ENCODE data around the gene EYA2.

EYA2 gene

GRCh38 chr20:46984405-46984804 is 89.8 kb downstream of the EYA2 start:
- DNase-seq, result no peak

DNA sequence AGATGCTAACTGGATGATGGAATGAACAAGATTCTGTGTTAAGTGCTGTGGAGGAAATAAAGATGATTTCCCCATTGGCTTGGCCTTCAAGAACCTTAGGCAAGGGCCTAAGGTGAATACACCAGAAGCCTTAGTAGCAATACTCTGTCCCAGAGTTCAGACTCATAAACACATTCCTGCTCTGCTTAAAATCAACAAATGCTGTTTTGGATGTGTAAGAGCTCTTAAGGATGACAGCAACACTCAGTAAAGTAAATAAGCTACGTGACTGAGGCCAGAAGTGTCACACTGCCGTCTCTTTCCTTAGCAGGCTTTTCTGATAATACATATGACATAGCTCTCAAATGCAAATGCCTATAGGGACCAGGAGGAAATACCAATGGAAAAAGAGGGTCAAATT is 90.6 kb downstream of the EYA2 start:
- DNase-seq, result no peak

DNA sequence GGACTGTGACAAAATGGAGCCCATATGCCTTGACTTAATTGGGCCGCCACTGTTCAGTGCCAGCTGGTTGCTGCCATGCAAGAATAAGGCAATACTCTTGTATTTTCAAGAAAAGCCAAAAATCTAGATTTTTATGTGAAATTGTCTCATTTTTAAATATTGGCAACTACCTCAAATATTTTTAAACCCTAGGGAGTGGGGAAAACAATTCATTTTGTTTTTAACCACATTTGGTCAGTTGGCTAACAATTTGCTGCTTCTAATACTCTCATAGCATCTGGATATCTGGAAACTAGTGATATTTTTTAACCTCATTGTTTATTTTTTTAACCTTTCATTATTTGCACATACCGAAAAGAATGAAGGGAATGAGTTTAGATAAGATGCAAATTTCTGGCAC is 91.0 kb downstream of the EYA2 start:
- no peak for DNase-seq

DNA sequence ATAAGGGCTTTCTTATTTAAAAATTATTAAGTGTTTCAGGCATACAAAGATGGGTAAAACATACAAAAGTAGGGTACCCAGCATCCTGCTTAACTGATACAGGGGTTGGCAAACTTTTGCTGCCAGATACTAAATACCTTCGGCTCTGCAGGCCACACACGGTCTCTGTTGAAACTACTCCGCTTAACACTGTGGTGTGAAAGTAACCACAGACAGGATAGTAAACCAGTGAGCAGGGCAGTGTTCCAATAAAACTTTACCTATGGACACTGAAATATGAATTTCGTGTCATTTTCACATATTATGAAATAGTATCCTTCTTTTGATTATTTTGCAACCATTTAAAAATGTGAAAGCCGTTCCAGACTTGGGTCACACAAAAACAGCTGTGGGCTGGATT is 92.4 kb downstream of the EYA2 start:
- peak; percentile 21 for DNase-seq

DNA sequence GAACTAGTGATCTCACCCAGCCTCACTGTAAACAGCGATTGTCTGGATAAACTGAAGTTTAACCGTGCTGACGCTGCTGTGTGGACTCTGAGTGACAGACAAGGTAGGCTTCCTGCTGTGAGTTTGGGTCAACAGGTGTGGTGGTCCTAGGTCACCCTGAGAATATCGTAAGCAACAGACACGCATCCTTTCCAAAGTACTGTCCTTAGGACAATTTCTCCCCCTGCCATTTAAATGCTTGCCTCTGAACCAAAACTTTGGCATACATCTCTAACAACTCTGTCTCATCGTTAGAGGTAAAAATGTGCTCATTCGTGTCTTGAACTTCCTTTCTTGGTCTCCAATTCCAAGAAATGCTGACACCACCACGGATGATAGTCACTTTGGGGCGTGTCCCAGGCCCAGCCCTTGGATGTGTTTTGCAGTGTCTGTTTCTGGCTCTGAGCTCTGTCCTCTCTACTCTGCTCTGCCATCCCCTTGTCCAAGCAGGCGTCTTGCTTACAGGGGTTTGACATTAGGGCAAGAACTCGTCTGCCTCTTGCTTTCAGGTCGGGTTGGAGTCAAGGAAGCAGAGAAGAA is 95.5 kb downstream of the EYA2 start:
- DNase-seq, result peak; percentile 80

GRCh38 chr20:46990596-46991104 is 96.0 kb downstream of the EYA2 start:
- DNase-seq, result no peak

GRCh38 chr20:46991168-46991567 is 96.5 kb downstream of the EYA2 start:
- no peak for DNase-seq

GRCh38 chr20:46991880-46992639 is 97.4 kb downstream of the EYA2 start:
- no peak for DNase-seq

GRCh38 chr20:46992640-46993035 is 98.0 kb downstream of the EYA2 start:
- no peak for DNase-seq

GRCh38 chr20:46993465-46994095 is 98.9 kb downstream of the EYA2 start:
- DNase-seq, result no peak

- DNase-seq, result peak; percentile 17
These were observed 99.7 kb downstream of the EYA2 start for GRCh38 chr20:46994341-46994740.

- DNase-seq, result no peak
These were observed 101.0 kb downstream of the EYA2 start for GRCh38 chr20:46995561-46996142.

- no peak for DNase-seq
These were observed 102.5 kb downstream of the EYA2 start for GRCh38 chr20:46997187-46997586.

DNA sequence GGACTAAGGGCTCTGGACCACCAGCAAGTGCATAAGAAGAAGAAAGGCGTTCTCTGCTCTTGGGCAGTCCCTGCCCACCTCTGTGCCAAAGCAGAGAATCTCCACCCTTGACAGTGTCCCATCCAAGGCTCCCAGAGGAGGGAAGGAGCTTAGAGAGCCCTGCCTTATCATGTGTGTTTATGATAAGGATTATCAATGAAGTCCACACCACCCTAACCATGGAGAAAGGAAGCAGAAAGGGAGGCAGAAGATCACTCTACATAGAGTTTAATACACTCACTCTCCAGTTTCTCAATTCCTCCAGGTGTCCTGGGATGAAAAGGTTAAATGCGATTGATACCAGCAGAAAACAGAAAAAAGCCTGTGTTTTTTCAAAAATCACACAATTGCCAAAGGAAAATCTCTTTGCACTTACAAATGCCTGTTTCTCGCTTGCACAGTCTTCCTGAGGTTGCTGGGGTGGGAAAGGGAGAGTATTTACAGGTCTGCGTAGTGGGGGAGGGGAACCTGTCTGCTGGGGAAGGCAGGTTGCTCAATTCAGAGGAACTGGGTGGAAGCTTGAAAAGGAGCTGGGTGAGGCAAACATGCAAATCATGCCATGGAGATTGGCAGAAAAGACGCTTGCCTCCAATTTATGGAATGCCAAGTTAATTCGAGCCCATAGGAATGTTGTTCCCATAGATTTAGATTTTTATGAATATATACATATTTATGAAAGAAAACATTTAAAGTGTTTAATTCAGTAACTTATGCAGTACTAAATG is 104.0 kb downstream of the EYA2 start:
- no peak for DNase-seq

- peak; percentile 31 for DNase-seq
These were observed 105.3 kb downstream of the EYA2 start for GRCh38 chr20:46999801-47000465.

- no peak for DNase-seq
These were observed 108.6 kb downstream of the EYA2 start for GRCh38 chr20:47003223-47003622.

DNA sequence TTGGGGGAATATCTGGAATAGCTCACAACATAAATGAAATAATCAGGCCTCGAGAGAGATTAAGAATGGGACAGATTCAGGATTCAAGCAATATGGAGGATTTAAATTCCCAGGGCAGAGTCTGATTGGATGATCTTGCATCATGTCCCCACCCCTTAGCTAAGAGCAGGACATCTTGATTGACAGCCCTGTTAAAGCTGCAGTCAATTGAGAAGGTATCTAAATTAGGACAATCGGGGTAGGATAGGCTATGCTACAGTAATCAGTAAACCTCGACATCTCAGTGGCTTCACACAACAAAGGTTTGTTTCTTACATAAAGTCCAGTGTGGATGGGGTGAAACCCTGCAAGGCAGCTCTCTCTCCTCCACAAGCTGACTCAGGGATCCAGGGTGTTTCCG is 109.5 kb downstream of the EYA2 start:
- no peak for DNase-seq

GRCh38 chr20:47007826-47008655 is 113.4 kb downstream of the EYA2 start:
- DNase-seq, result no peak

GRCh38 chr20:47008842-47009518 is 114.3 kb downstream of the EYA2 start:
- no peak for DNase-seq

DNA sequence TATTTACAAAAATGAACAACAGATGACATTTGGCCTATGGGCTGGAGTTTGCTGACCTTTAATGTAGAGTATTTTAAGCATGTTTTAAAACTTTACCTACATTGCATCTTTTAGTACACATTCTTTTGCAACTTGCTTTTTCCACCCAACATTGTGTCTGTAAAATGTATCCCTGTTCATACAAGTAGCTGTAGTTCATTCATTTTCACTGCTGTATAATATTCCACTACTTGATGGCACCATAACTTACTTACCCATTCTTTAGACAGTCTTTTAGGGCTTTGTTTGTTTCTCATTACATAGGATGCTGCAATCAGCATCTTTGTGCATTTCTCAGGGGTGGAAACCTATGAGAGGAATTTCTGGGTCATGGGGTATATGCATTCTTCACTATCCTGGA is 115.1 kb downstream of the EYA2 start:
- DNase-seq, result no peak

GRCh38 chr20:47011984-47012383 is 117.3 kb downstream of the EYA2 start:
- DNase-seq, result no peak

Data from MV-4-11 (cell line).